HG03558 (cell line): ENCODE results near the gene DOCK2.
A peak's percentile ranks its signal among the peaks of the same experiment; 100 is the strongest.
"Not testable (repeated sequence)": the region's sequence is repeated elsewhere in the genome, so short reads cannot be mapped to it uniquely, and the experiment has no call there.

ENCODE experiments used
- ATAC-seq: cut with Tn5 transposase; IDR thresholded peaks from one replicate; pipeline ENCODE4 v1.9.1; 2021; ENCODE audit warnings: moderate number of reproducible peaks; ENCODE audit not compliant: unreplicated experiment; ENCODE audit errors: extremely low read depth

Gene DOCK2

DNA sequence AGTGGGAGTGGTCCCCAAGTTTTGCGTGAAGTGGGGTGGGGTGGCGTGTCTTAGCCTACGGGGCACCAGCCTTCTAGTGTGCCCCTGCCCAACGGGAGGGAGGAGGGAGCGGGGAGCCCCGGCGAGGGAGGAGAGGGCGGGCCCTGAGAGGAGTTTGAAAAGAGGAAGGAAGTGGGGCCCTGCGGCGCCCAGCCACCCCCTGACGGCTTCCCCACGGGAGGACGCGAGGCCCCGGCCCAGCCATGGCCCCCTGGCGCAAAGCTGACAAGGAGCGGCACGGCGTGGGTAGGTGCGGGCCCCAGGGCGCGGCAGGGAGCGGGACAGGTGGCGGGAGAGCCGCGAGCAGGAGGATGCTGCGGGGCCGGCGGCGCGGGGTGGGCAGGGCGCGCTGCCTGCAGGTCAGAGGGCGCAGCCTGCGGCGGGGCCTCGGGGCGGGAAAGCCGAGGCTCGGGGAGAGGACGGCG lies at the start of gene DOCK2:
Gene DOCK2 (plus strand): TSS at position 191 of the 464 bp plus-strand sequence. CDS start 52 bp downstream, at position 243.
- ATAC-seq: peak; percentile 80

DNA sequence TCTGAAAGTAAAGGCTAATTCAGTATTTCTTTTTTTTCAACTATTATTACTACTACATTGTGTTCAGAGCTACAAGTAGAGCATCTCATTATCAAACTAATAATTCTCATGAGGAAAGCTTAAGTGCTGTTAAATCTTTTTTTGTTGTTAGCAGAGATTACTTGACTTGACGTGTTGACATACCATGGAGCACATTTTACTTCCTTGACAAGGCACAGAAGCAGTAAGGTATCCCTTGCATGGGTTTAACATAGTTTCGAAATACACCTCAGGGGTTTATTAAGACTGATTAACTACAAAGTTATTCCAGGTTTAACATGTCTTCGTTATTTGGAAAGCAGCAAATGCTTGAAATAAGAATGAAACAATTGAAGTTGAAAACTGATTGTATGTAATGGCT lies 46.5 kb upstream of the DOCK2 start:
- no peak for ATAC-seq

DNA sequence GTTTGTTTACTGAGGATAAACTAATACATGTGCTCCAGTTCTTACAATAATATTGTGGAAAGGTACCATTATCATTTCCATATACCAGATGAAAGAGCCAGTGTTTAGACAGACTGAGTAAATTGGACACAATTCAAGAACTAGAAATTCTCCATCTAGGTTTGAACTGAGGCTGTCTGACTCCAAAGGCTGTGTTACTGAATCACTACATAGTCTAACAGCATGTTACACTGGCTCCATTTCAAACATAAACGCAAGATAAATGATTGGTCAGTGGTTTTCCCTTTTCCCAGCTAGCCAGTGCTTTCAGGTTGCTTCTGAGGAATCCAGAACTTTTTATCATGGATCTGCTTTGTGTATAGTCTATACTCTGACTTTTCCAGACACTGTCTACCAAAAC lies 45.4 kb upstream of the DOCK2 start:
- no peak for ATAC-seq

DNA sequence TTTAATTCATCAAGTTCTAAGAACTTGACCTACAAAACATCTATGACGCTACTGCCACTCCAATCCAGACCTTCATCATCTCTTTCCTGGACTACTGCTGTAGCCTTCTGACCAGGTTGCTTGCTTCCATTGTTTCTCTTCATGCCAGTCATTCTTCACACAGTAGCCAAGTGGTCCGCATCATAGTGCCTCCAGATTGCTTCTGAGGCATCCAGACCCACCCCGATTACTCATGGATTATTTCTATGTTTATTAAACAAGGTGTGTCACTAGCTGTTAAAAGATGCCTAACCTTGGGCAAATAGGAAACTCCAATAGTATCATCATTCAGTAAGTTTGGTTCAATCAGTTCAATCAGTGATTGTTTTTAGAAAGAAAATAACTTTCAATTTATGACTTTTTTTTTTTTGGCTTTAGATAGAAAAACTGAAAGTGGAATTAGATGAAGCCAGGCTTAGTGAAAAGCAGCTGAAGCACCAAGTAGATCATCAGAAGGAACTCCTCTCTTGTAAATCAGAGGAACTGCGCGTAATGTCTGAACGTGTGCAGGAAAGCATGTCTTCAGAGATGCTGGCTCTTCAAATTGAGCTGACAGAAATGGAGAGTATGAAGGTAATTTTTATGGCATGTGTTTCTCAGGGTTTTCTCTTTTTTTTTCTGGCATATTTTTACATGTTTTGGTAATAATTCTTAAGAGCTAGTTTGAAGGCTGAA lies 44.0 kb upstream of the DOCK2 start:
- no peak for ATAC-seq

DNA sequence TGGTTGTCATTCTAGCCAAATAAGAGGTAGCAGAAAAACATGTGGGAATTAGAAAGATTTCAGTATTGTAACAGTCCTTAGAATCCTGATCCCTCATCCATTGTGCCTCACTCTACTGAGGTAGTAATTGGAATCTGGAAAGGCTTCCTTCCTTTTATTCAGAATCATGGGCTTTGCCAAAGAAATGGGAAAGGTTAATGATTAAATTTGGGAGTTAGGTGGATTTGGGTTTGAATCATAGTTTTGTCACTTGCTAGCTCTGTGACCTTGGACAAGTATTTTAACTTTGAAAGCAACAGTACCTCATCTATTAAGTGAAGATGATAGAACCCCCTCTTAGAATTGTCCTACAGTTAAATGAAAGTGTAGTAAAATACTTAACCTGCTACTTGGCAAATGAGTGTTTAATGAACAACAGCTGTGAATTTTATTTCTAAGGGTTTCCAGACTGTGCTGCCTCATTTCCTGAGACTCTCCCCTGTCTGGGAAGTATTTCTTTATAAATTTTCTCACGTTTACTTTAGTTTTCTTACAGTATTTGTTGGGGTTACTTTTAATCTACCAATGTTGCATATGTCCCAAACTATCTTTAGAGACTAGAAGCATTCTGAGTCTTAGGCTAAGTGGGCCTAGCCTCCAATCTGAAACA lies 41.8 kb upstream of the DOCK2 start:
- no peak for ATAC-seq

DNA sequence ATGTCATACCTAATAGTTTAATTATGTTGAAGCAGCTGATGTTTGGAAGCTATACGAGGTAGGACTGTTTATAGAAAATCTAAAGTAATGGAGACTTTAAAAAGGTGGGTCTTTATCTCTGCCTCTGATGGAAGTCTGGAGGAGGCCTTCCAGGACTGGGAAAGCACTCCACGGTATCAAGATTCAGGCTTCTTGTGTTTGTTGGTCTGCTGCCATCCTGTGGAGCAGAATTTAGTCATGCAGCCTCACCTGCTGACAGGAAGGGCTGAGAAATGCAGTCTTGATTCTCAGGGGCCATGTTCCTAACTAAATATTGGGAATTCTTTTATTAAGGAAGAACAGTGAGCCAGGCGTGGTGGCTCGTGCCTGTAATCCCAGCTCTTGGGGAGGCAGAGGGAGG lies 37.6 kb upstream of the DOCK2 start:
- no peak for ATAC-seq

DNA sequence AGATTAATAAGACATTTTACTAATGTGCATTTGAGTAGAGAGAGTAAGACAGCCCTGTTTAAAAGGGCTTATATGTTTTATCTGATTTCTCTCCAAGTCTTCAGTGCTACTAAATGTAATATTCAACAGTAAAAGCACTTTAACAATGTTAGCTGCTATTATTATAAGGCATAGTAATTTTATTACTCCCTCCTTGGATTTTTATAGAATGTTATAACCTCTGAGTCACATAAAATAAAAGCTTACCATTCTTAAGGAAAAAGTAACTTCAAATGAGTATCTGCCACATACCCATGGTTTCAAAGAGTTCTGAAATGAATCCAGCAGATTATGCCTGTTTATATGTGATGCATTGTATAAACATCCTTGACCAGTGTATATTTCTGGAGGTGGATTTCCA lies 34.5 kb upstream of the DOCK2 start:
- no peak for ATAC-seq

DNA sequence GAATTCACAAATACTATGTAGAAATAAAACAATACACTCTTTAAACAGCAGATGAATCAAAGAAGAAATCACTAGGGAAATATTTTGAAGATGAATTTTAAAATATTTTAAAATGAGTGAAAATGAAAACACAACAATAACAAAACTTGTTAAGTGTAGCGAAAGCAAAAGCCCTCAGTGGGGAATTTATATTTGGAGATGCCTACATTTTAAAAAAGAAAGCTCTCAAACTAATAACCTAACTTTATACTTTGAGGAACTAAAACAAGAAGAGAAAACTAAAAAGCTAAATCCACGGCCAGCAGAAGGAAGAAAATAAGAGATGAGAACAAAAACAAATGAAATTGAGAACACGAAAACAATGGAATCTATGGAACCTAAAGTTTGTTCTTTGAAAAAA lies 30.8 kb upstream of the DOCK2 start:
- no peak for ATAC-seq

DNA sequence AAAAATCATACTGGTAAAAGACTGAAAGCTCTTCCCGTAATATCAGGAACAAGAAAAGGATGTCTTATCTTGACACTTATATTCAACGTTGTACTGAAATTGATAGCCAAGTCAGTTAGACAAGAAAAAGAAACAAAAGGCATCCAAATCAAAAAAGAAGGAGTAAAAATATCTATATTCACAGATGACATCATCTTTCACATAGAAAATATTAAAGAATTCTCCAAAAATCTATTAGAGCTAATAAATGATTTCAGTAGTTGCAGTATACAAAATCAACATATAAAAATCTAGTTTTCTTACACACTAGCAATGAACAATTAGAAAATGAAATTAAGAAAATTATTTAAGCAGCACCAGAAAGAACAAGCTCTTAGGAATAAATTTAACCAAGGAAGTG lies 29.2 kb upstream of the DOCK2 start:
- ATAC-seq: no peak

DNA sequence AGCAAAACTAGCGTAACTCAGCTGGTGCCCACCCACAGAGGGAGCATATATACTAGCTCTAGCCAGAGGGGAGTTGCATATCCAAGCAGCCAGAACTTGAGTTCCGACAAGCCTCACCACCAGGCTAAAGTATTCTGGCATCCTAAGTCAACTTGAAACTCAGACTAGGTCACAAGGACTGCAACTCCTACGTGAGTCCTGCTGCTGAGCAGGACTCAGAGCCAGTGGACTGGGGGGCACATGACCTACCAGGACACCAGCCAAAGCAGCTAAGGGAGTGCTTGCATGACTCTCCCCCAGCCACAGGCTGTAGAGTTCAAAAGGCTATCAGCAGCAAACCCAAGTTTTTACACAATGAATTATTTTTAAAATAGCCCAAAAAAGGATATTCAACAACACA lies 27.4 kb upstream of the DOCK2 start:
- ATAC-seq: no peak

DNA sequence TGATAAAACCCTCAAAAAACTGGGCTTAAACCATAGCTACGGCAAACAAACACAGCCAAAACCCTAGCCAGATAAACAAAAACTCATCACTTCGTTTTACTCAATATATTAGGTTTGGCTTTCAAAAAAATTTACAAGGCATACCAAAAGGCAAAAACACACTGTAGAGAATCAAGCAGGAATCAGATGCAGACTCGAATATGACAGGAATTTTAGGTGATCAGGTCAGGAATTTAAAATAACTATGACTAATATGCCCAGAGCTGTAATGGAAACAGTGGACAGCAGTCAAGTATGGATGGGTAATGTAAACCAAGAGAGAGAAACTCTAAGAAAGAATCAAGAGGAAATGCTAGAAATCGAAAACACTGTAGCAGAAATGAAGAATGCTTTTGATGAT lies 26.5 kb upstream of the DOCK2 start:
- ATAC-seq: no peak

DNA sequence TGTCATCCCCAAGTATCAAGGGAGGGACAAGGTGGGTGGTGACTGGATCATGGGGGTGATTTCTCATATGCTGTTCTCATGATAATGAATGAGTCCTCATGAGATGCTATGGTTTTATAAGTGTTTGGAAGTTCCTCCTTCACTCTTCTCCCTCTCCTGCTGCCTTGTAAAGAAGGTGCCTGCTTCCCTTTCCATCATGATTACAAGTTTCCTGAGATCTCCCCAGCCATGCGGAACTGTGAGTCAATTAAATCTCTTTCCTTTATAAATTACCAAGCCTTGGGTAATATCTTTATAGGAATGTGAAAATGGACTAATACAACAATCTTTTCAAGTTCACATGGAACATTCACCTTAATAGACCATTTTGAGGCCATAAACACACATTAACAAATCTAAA lies 21.5 kb upstream of the DOCK2 start:
- no peak for ATAC-seq

DNA sequence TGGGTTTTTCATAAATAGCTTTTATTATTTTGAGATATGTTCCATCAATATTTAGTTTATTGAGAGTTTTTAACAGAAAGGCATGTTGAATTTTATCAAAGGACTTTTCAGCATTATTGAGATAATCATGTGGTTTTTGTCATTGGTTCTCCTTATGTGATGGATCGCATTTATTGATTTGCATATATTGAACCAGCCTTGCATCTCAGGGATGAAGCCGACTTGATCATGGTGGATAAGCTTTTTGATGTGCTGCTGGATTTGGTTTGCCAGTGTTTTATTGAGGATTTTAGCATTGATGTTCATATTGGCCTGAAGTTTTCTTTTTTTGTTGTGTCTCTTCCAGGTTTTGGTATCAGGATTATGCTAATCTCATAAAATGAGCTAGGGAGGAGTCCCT lies 12.8 kb upstream of the DOCK2 start:
- ATAC-seq: not testable (repeated sequence)

DNA sequence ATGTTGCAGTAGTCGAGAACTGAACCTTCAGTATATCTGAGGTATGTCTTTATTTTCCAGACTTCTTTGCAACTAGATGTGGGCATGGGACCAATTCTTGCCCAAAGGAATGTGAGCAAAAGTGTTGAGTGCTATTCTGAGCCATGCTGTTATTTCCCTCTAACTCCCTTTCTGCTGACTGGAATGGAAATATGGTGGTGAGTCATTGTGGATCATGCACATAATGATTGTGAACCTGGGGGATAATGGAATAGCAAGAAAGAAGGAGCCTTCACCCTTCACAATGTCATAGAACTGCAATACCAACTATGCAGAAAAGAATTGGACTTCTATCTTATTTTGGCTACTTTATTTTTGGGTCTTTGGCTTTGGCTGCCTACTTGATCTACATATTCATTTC lies 10.3 kb upstream of the DOCK2 start:
- ATAC-seq: no peak

DNA sequence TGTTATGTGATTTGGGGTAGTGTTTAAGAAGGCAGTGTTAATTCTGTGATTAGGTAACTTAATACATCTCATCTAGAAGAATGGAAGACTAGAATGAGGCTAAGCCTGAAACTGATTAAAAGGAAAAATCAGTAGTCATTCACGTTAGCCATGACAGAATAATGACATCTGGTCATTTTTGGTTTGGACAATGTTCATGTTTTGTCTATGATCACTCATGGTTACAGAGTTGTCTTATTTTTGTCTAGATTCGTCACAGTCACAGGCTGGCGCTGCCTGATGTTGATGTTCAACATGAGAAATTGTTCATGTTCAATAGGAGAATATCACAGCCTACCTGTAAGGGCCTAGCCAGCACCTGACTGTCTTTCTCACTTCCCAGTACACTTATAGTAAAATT lies 9.5 kb upstream of the DOCK2 start:
- no peak for ATAC-seq

DNA sequence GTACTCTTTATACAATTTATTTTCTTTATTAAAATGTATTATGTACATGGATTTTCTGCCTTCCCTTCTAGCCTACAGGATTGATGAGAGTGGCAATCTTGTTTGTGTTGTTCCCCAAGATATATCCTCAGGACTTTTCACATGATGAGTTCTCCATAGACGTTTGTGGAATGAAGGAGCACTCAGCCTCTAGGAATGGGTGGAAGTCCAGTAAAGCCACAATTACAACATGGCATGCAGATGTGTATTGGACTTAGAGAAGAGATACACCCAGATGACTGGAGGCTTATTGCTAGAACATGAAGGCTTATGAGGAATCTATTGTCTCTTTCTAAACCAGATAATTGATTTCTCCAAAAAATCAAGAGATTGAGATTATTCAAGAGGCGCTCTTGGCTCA lies 8.2 kb upstream of the DOCK2 start:
- no peak for ATAC-seq

DNA sequence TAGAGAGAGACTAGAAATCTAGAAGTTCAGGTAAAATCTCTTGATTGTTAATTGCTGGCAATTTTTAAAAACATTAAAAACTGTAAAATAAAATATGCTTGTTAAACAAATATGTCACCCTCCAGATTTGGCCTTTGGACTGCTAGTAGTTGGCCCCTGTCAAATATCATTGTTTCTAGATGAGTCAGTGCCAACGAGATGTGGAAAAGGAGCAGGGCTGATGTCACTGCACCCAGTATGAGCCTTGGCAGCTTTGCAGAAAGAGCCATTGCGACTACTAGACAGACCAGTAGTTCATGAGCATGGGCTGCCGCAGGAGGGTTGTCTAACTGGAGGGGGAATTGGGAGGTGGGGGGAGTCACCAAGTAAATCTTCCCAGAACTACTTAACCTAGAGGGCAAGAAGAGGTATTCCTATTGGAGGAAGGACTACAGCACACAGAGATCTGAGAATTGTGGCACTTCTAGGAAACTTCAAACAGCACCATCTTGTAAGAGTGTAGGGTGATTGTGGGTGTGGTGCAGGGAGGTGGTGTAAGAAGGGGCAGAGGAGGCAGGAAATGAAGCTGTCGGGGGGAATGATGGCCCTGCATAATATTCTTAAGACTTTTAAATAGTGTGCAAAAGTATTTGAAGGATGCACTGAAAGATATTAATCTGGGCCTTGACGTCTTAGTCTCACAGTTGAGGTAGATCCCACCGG lies 7.1 kb upstream of the DOCK2 start:
- ATAC-seq: no peak

DNA sequence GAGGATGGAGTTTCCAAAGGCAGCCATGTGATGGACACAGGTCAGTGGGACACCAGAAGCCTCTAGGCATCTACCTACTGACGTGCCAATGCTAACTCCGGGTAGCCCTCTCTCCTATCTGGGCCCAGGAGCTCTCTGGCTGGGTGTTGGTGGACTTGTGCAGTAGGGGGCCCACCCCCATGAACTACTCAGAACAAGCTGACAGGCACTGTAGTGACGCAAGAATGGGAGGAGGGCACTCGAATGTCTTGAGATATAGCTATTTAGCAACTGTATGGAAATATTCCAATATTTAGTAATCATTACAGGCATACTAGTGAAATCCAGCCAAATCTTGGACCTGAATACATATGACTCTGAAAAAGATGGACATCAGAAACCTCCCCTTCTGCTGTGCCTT lies 5.7 kb upstream of the DOCK2 start:
- ATAC-seq: no peak

DNA sequence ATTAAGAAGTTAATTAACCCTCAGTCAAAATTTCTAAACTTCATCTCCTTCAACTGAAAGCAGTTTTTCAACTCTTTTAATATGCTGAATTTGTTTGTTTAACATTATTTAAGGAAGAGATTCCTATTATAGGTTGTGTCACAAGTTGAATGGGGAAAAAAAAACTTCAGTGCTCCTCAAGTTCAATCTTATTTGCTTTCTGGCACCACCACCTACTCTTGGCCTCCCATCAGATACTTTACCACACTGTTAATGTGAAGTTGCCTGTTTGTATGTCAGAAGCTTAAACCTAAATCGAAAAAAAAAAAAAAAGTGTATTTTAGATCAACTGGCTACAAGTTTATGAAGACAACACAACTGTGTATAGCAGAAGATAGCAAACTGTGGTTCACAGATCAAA lies 4.1 kb upstream of the DOCK2 start:
- no peak for ATAC-seq

DNA sequence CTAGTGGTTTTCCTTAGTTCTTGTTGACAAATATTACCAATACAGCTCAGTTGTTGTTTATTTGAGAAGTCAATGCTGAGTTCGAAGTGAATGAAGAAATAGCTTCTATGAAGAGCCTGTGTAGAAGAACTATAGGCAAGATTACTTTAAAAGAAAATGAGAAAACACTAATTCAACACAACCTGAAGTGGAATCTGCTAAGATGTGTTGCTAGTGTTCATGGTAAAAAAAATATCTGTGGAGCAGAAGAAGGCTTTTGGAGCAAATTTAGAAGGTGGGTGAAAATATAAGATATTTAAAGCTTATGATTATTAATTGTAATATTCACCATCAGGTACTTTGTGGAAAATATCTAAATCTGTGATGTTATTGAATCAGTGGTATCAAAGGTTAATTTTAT lies 2.5 kb upstream of the DOCK2 start:
- no peak for ATAC-seq

DNA sequence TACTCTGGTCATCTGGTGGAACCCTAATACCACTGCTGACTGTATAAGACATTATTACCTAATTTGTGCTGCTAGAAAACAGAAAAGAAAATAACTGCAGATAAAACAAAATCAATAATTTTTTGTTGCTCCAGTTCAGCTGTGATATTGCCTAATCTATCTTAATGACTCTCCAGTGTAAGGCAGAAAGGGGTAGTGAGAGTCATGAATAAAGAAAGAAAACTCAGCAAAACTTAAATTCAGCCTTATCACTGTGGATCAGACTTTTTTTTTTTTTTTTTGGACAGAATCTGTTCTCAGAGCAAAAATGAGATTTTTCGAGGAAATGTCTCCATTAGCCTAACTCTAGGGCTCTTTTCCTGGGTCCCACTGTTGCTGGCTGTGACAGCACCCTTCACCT lies 1.1 kb upstream of the DOCK2 start:
- no peak for ATAC-seq
